OCI-LY3 (cell line): Measurements from ENCODE around the gene GPAM.

Experiments used
- H2AFZ ChIP-seq: fragments of 200-600, 300-600 bp; shearing (Covaris generic); 2 replicates; pipeline ENCODE4 v1.6.0; 2014; ENCODE audit warnings: antibody characterized with exemption, low read depth, low read length
- H3K27ac ChIP-seq: fragments of 200-600, 300-600 bp; sonication (generic); 2 replicates; pipeline ENCODE4 v1.5.1; 2014; ENCODE audit warnings: mild to moderate bottlenecking, low read length, moderate library complexity, mixed read lengths
- H3K27me3 ChIP-seq: fragments of 200-600, 300-600 bp; sonication (generic); 2 replicates; pipeline ENCODE4 v1.6.1; 2014; ENCODE audit warnings: low read depth, low read length, mixed read lengths
- H3K36me3 ChIP-seq: fragments of 200-600, 300-600 bp; sonication (generic); replicated peaks from 2 replicates; pipeline ENCODE3; 2014; ENCODE audit warnings: low read depth, low read length, mixed read lengths
- H3K4me1 ChIP-seq: fragments of 300-600, 200-600 bp; sonication (generic); 2 replicates; pipeline ENCODE4 v1.6.1; 2014; ENCODE audit warnings: low read length, mixed read lengths
- H3K4me2 ChIP-seq: fragments of 200-600, 300-600 bp; sonication (generic); 2 replicates; pipeline ENCODE4 v1.6.1; 2014; ENCODE audit warnings: low read length, mixed read lengths
- H3K4me3 ChIP-seq: fragments of 300-600, 200-600 bp; sonication (generic); 2 replicates; pipeline ENCODE4 v1.5.1; 2014; ENCODE audit warnings: antibody characterized with exemption, mild to moderate bottlenecking, low read length, moderate library complexity
- H3K79me2 ChIP-seq: fragments of 300-600, 200-600 bp; shearing (Covaris generic); 2 replicates; pipeline ENCODE4 v1.6.1; 2014; ENCODE audit warnings: mild to moderate bottlenecking, low read length, mixed read lengths
- H3K9ac ChIP-seq: fragments of 300-600, 200-600 bp; shearing (Covaris generic); 2 replicates; pipeline ENCODE4 v1.6.0; 2014; ENCODE audit warnings: mild to moderate bottlenecking, low read length, moderate library complexity
- H3K9me3 ChIP-seq: fragments of 200-600, 300-600 bp; shearing (Covaris generic); 2 replicates; pipeline ENCODE4 v1.6.1; 2014; ENCODE audit warnings: low read length, mixed read lengths; ENCODE audit not compliant: insufficient read depth
- H4K20me1 ChIP-seq: fragments of 200-600, 300-600 bp; sonication (generic); 2 replicates; pipeline ENCODE4 v1.6.1; 2016; ENCODE audit warnings: low read length, mixed read lengths; ENCODE audit not compliant: insufficient read depth
- EZH2phosphoT487 ChIP-seq: fragments of 200-600 bp; shearing (Covaris generic); IDR thresholded peaks from 2 replicates; pipeline ENCODE4 v1.6.1; 2018; ENCODE audit warnings: antibody characterized with exemption, mixed run types, low read depth
- TF ChIP-seq, protein P1 (sequence below): fragments of 200-600, 300-600 bp; sonication (generic); IDR thresholded peaks from 2 replicates; pipeline ENCODE4 v1.5.1; 2014; ENCODE audit warnings: antibody characterized with exemption, low read length, low read depth

The GPAM gene

GRCh38 chr10:112183329-112184051, at the start of gene GPAM:
Gene GPAM (minus strand): TSS chr10:112183765. CDS start chr10:112181784, 1,981 bp downstream.
- Histone ChIP-seq H4K20me1 (no peaks in the 10 kb centered on the region), H3K4me3 (peak within 1 kb of the TSS; percentile 98), H3K9me3 (no peaks in the 10 kb centered on the region), H2AFZ (peak within 1 kb of the TSS; percentile 87), H3K9ac (peak within 1 kb of the TSS; percentile 78), H3K79me2 (peaks cover 9% of the 10 kb centered on the region; the same call in 1 of the 2 replicates), H3K27me3 (no peaks in the 10 kb centered on the region), H3K27ac (0 out of 2 replicates have a peak within 1 kb of the TSS, but pooled peaks have one; percentile 17), H3K36me3 (peaks cover 3% of the 10 kb centered on the region), H3K4me1 (peaks cover 10% of the 10 kb centered on the region; the same call in 1 of the 2 replicates), H3K4me2 (peak within 1 kb of the TSS; percentile 94)
- TF ChIP-seq, protein P1, sequence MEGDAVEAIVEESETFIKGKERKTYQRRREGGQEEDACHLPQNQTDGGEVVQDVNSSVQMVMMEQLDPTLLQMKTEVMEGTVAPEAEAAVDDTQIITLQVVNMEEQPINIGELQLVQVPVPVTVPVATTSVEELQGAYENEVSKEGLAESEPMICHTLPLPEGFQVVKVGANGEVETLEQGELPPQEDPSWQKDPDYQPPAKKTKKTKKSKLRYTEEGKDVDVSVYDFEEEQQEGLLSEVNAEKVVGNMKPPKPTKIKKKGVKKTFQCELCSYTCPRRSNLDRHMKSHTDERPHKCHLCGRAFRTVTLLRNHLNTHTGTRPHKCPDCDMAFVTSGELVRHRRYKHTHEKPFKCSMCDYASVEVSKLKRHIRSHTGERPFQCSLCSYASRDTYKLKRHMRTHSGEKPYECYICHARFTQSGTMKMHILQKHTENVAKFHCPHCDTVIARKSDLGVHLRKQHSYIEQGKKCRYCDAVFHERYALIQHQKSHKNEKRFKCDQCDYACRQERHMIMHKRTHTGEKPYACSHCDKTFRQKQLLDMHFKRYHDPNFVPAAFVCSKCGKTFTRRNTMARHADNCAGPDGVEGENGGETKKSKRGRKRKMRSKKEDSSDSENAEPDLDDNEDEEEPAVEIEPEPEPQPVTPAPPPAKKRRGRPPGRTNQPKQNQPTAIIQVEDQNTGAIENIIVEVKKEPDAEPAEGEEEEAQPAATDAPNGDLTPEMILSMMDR, result no peak
- TF ChIP-seq EZH2phosphoT487, result no peak

DNA sequence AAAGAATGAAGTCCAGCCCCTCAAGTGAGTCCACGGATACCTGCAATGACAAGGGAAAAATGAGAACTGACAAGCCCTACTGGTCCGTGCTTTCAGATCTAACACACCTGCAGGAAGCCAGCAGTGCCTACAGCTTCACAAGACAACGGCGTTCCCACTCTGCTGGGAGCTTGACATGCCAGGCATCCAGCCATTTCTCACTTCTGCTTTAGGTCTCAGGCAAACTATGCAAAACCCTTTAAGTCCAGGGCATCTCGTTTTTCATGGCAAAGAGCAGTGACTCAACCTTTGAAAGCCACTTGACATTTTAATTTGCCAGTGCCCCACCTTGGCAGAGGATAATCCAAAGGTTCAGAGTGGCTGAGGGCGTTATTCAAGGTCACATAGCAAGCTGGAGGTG, 49.1 kb upstream of the GPAM start:
- Histone ChIP-seq H3K36me3 (no peaks in the 10 kb centered on the region), H3K27me3 (no peaks in the 10 kb centered on the region), H2AFZ (no peak overlapping the region), H3K4me1 (peaks cover 33% of the 10 kb centered on the region), H4K20me1 (no peaks in the 10 kb centered on the region), H3K9ac (no peak overlapping the region), H3K79me2 (no peaks in the 10 kb centered on the region), H3K4me3 (no peak overlapping the region), H3K9me3 (no peaks in the 10 kb centered on the region), H3K27ac (peak overlapping the region; percentile 41), H3K4me2 (peak overlapping the region; percentile 34)
- TF ChIP-seq, protein P1, result no peak
- TF ChIP-seq EZH2phosphoT487, result no peak

DNA sequence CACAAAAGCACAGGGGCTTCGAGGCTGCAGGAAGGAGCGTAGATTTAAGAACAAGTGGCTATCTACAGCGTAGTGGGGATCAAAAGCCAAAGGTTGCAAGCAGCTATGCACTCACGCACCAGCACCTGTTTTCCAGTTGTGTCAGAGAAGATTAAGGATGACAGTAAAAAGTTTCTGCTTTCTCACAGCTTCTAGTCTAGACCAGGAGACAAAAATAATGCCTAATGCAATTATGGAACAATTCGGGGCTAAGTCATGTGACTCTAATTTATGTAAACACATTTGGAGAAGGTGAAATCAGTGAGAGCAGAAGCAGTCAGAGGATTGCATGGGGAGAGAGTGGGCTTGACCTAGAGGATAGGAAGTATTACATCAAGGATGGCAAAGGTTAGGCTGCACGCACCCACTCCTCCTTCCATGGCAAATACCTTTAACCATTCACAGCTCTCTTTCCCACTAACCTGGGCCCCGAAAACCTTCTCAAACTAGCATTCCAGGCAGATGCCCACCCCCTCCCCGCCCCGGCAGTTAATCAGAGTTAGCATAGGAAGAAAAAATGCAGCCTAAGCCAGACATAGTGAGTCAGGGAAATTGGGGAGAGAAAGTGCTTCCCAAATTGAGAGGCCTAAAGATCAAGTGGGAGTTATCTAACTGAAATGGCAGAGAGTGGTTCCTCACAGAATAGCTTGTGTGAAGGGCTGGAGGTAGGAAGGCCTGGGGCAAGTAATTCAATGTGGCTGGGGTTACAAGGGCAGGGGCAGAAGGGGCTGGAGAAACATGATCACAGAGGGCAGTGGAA, 48.2 kb upstream of the GPAM start:
- Histone ChIP-seq H3K27ac (no peak overlapping the region), H4K20me1 (no peaks in the 10 kb centered on the region), H3K79me2 (no peaks in the 10 kb centered on the region), H2AFZ (no peak overlapping the region), H3K9me3 (no peaks in the 10 kb centered on the region), H3K36me3 (no peaks in the 10 kb centered on the region), H3K9ac (no peak overlapping the region), H3K27me3 (no peaks in the 10 kb centered on the region), H3K4me2 (no peak overlapping the region), H3K4me1 (peaks cover 33% of the 10 kb centered on the region), H3K4me3 (no peak overlapping the region)
- no peak for TF ChIP-seq EZH2phosphoT487
- TF ChIP-seq, protein P1, result no peak
